GM12891 (cell line): ENCODE results near the gene PDAP1.
"Not testable (repeated sequence)": the region's sequence is repeated elsewhere in the genome, so short reads cannot be mapped to it uniquely, and the experiment has no call there.

Experiments
- DNase-seq: peaks from one replicate; pipeline ENCODE4 v3.0.0; 2011; ENCODE audit warnings: low spot score; ENCODE audit not compliant: insufficient read length
- FAIRE-seq: peaks from 2 replicates; lab custom pipeline; 2011; peaks lifted over from hg19 to GRCh38; lab: Jason Lieb, UNC
- PAX5 ChIP-seq: IDR thresholded peaks from 2 replicates; pipeline ENCODE4 v1.6.1; 2011; ENCODE audit warnings: low read length, moderate library complexity, mild to moderate bottlenecking; ENCODE audit not compliant: insufficient read depth, severe bottlenecking
- POLR2A ChIP-seq: IDR thresholded peaks from 2 replicates; pipeline ENCODE4 v1.6.1; 2011; ENCODE audit warnings: low read depth, low read length, control low read depth
- POLR2AphosphoS5 ChIP-seq: IDR thresholded peaks from 2 replicates; pipeline ENCODE4 v1.6.1; 2011; ENCODE audit warnings: low read depth, low read length, control low read depth
- POU2F2 ChIP-seq: IDR thresholded peaks from 2 replicates; pipeline ENCODE4 v1.6.1; 2011; ENCODE audit warnings: low read depth, mild to moderate bottlenecking, control low read depth, low read length, moderate library complexity
- SPI1 ChIP-seq: IDR thresholded peaks from 2 replicates; pipeline ENCODE4 v1.6.1; 2011; ENCODE audit warnings: low read depth, low read length, control low read depth
- TAF1 ChIP-seq: IDR thresholded peaks from 2 replicates; pipeline ENCODE4 v1.6.1; 2011; ENCODE audit warnings: low read depth, low read length, control low read depth

PDAP1 gene

GRCh38 chr7:99380032-99380822 lies 28.2 kb downstream of the PDAP1 start:
- FAIRE-seq (peak; percentile 98), DNase-seq (peak; percentile 37)
- TF ChIP-seq POU2F2 (peak; percentile 23; the same call in 1 of the 2 replicates), SPI1 (peak; percentile 96), POLR2AphosphoS5 (peak; percentile 53; the same call in 1 of the 2 replicates), PAX5 (no peak), TAF1 (peak; percentile 47; the same call in 1 of the 2 replicates), POLR2A (peak; percentile 5; the same call in 1 of the 2 replicates)

- FAIRE-seq = peak; percentile 48
- not testable (repeated sequence) for DNase-seq
Observed at GRCh38 chr7:99379693-99380031, 28.7 kb downstream of the PDAP1 start.

- no peak for TF ChIP-seq TAF1
- TF ChIP-seq POLR2A = peak; percentile 52; the same call in 1 of the 2 replicates
- no peak for TF ChIP-seq SPI1
- FAIRE-seq (peak; percentile 86), DNase-seq (no peak)
Observed at GRCh38 chr7:99379043-99379577, 29.3 kb downstream of the PDAP1 start.

- FAIRE-seq (peak; percentile 52), DNase-seq (peak; percentile 69)
- no peak for TF ChIP-seq TAF1
- TF ChIP-seq SPI1 = peak; percentile 31; the same call in 1 of the 2 replicates
- TF ChIP-seq POU2F2 = no peak
- peak; percentile 1 for TF ChIP-seq PAX5
- TF ChIP-seq POLR2AphosphoS5 = peak; percentile 32; the same call in 1 of the 2 replicates
- peak; percentile 17; the same call in 1 of the 2 replicates for TF ChIP-seq POLR2A
Observed at GRCh38 chr7:99375070-99375807, 33.2 kb downstream of the PDAP1 start.

DNA sequence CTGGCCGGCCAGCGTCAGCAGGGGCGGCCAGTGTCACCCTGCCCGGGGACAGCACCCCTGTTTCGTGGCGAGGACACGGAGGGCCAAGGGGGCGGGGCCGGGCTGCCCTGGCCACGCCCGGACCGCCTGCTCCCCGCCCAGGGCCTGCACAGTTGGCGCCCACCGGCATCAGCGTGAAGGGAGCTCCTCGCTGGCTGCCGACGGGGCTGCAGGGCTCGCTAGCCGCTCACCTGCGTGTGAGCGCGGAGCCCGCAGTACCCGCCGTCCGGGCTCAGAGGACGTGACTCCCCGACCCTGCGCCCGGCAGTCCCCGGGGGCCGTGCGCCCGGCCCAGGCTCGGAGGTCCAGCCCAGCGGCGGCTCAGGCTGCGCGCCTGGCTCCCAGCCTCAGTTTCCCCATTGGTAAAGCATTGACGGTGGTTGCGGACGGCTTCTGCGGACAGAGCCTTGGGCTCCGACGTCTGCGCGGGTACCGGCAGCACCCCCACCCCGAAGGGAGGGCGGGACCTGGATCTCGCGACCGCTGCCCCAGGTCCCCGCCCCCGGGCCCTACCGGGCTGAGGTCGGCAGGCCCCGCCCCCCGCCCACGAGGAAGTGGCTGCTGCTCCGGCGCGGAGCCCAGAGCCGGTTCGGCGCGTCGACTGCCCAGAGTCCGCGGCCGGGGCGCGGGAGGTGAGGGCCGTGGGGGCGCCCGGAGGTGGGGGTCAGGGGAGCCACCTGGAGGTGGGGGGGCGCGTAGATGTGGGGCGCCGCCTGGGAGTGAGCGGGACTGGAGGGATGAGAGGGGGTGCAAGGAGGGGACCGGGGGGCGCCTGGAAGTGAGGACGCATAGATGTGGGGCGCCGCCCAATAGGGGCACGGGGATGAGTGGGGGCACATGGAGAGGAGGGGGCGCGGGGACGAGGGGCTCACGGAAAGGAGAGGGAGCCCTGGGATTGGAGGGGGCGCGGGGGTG lies 34.0 kb downstream of the PDAP1 start, which contains the start of gene ARPC1B:
Gene ARPC1B (plus strand): TSS at position 620 of the 954 bp plus-strand sequence. CDS start 10,985 bp downstream, outside the sequence.
- FAIRE-seq = peak; percentile 77
- DNase-seq = peak; percentile 97
- TF ChIP-seq TAF1 = peak; percentile 69
- TF ChIP-seq POLR2A = 0 out of 2 replicates have a peak, but pooled peaks have one; percentile 3
- peak; percentile 29; the same call in 1 of the 2 replicates for TF ChIP-seq POLR2AphosphoS5
- TF ChIP-seq PAX5 = peak; percentile 22
- TF ChIP-seq POU2F2 = no peak
- 0 out of 2 replicates have a peak, but pooled peaks have one; percentile 3 for TF ChIP-seq SPI1

DNA sequence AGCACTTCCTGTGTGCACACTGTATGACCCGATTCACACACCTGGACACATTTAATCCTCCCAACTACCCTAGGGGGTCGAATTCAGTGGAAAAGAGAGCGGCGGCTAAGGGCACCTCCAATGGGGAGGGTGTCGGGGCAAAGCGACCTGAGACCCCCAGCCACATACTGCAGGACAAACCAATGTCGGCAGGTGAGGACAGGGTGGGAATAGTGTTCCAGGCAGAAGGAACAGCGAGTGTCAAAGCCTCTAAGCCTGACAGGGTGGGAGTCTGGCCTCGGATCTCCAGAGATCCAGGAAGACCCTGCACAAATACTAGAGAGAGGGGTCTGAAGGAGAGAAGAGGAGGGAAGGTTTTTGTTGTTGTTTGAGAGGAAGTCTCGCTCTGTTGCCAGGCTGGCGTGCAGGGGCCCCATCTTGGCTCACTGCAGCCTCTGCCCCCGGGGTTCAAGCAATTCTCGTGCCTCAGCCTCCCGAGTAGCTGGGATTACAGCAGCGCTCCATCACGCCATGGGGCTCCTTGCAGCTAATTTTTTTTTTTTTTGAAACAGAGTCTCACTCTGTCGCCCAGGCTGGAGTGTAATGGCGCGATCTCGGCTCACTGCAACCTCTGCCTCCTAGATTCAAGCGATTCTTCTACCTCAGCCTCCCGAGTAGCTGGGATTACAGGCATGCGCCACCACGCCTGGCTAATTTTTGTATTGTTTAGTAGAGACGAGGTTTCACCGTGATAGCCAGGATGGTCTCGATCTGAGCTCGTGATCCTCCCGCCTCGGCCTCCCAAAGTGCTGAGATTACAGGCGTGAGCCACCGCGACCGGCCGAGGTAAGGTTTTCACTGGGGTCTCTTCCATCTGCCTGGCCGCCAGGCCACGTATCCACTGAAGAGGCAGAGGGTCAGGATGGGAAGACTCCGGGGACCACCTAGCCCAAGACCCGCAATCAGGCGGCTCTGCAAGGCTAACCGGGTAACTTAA lies 35.0 kb downstream of the PDAP1 start:
- no peak for TF ChIP-seq PAX5
- no peak for TF ChIP-seq SPI1
- TF ChIP-seq POLR2AphosphoS5 = no peak
- no peak for TF ChIP-seq POLR2A
- TF ChIP-seq TAF1 = no peak
- no peak for TF ChIP-seq POU2F2
- FAIRE-seq = no peak
- no peak for DNase-seq

DNA sequence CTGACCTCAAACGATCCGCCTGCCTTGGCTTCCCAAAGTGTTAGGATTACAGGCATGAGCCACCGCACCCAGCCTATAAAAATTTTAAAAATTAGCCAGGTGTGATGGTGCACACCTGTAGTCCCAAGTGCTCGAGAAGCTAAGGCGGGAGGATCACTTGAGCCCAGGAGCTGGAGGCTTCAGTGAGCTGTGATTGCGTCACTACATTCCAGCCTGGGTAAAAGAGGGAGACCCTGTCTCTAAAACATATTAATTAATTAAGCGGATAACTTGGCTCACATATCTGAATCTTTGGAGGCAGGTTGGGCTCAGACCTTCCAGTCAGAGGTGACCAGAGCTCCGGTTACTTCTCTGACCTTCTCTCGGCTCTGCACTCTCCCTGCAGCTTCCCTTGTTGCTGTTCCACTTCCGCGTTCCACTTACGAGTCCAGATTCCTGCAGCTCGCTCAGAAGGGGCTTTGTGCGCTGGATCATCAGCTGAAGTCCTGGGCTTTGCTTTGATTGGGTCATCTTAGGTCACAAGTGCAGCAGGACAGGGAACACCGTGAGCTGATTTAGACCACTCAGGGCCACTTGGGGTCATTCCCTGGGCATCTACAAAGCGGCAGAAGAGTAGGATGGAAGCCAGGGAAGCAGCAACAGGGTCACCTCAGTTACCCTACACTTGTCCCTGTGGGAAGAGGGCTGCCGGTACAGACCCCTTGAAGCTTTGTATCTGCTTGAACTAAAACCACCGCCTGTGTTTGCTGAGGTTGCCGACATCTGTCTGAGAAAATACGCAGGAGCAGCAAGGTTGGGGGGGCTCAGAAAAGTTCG lies 35.9 kb downstream of the PDAP1 start:
- TF ChIP-seq POLR2AphosphoS5 (no peak), SPI1 (no peak), POU2F2 (no peak), POLR2A (no peak), TAF1 (no peak), PAX5 (no peak)
- no peak for DNase-seq
- no peak for FAIRE-seq
